GM12872 (cell line): ENCODE measurements around the gene SEC61G.

ENCODE experiments used
- TF ChIP-seq, protein P1 (sequence below): IDR thresholded peaks from 3 replicates; pipeline ENCODE4 v1.5.1; 2011; ENCODE audit warnings: low read depth, mild to moderate bottlenecking, low read length, moderate library complexity; ENCODE audit not compliant: insufficient read depth

The SEC61G gene

DNA sequence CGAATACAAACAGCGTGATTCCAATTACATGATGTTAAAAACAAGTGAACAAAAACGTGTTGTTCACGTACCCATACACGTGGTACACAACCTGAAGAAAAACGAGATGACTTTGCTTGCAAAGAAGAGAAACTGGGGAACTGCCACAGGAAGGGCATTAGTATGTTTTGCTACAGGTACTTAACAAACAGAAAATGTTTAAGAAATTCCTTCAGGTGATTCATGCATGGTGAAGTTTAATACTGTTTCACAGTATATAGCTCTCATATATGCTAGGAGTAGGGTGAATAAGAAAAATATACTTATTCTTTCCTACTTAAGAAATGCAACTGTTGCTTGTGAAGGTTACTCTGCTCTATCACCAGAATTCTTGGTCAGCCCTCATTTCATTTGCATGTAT, 9.8 kb downstream of the SEC61G start:
- TF ChIP-seq, protein P1, sequence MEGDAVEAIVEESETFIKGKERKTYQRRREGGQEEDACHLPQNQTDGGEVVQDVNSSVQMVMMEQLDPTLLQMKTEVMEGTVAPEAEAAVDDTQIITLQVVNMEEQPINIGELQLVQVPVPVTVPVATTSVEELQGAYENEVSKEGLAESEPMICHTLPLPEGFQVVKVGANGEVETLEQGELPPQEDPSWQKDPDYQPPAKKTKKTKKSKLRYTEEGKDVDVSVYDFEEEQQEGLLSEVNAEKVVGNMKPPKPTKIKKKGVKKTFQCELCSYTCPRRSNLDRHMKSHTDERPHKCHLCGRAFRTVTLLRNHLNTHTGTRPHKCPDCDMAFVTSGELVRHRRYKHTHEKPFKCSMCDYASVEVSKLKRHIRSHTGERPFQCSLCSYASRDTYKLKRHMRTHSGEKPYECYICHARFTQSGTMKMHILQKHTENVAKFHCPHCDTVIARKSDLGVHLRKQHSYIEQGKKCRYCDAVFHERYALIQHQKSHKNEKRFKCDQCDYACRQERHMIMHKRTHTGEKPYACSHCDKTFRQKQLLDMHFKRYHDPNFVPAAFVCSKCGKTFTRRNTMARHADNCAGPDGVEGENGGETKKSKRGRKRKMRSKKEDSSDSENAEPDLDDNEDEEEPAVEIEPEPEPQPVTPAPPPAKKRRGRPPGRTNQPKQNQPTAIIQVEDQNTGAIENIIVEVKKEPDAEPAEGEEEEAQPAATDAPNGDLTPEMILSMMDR = no peak

DNA sequence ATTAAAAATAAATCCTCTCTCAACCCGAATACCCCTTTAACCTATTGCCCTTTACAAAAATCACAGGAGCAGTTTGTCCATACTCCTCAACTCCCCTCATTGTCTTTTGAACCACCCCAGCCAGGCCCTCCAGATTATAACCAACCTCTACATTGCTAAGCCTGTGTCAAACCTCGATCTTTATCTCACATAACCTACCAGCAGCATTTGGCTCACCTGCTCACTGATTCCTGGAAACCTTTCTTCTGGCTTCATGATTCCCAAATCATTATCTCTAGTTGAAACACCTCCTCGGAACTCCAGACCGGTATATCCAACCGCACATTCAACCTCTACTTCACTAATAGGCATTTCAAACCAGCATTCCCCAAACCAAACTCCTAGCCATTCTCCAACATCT, 11.8 kb downstream of the SEC61G start:
- TF ChIP-seq, protein P1 = no peak

DNA sequence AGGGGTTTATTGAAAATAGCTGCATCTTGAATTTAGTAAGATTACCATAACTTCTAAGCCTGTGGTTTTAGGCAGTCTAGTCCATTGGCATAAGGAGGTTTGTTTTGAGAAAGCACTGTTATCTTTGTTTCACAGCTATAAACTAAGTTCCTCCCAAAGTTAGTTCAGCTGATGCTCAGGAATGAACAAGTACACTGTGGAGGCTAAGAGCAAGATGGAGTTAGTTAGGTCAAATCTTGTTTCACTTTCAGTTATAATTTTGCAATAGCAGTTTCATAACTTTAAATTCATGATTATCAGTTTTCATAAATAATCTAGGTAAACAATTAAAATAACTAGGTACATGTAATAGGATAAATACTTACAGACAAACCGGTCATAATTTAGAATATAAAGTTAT, 15.4 kb downstream of the SEC61G start:
- TF ChIP-seq, protein P1 = no peak

DNA sequence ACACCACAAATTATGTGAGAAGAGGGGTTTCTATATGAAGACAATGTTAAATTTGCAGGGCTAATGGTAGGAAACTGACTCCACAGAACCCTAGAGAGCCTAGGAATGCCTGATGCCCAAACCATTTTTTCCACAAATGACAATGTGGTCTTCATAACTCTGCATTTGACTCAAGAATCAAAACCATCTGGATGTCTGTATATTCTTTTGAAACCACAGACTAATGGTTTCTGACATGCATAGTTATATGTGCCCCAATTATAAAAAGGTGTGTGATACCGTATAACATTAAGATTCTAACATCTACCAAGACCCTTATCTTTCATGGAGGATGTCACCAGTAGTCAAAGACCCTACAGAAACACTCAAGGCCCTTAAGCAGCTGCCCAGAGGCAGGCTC, 20.3 kb downstream of the SEC61G start:
- TF ChIP-seq, protein P1 = no peak

DNA sequence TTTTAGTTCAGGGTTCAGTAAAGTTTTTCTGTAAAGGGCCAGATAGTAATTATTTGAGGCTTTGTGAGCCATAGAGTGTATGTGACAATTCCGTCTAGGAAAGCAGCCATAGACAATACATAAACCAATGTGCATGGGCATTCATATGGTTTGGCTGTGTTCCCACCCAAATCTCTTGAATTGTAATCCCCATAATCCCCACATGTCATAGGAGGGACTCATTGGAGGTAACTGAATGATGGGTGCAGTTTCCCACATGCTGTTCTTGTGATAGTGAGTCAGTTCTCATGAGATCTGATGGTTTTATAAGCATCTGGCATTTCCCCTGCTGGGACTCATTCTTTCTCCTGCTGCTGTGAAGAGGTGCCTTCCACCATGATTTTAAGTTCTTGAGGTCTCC, 29.9 kb downstream of the SEC61G start:
- TF ChIP-seq, protein P1 = no peak

DNA sequence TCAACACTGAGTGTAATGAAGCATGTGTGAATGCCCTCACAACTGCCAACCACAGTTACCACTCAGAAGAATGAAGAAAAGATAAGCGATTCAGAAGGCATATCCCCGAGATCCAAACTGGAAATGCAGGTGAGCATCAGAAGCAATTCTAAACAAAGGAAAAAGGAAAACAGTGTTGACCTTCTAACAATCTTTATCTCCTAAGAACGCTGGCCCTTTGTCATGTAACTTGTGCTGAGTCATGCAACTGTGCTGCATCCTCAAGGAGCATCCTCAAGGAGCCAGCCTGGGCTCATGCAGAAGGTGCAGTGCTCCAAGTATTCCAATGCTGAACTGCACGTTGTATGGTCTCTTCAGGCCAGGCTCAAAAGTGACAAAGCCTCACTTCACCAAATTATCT, 30.6 kb downstream of the SEC61G start:
- TF ChIP-seq, protein P1 = no peak

DNA sequence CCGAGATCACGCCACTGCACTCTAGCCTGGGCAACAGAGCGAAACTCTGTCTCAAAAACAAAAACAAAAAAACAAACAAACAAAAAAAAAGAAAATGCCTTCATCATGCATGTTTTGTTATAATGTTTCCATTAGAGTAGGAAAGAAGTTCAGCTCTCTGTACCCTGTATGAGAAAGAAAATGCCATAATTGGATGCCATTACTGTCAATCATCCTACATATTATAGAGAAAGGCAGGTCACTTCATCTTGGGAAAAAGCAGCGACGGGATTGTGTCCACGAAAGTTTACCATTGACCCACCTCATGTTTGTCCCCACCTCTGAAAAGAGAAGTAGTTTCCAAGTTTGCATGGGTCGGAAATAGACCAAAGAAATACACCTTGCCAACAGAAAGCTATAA, 33.8 kb downstream of the SEC61G start:
- TF ChIP-seq, protein P1 = no peak

DNA sequence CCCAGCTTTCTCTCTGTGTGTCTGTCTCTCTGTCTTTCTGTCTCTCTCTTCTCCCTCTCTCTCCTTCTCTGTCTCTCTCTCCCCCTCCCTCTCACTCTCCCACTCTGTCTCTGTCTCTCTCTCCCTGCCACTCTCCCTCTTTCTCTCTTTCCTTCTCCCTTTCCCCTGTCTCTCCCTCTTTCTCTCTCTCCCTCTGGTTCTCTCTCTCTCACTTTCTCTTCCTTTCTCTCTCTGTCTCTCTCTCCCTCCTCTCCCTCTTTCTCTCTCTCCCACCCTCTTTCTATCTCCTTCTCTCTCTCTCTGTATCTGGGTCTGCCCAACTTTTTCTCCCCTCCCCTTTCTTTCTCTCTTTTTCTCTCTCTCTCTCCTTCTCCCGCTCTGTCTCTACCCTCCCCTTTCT, 36.5 kb downstream of the SEC61G start:
- TF ChIP-seq, protein P1 = no peak
